Non-pigmented ciliary epithelial cell (primary cell): Measurements from ENCODE around the gene TUBGCP6.

Experiments used
- DNase-seq: peaks from one replicate; pipeline ENCODE4 v3.0.0-alpha.2; 2010; ENCODE audit warnings: low read depth

The TUBGCP6 gene

GRCh38 chr22:50180727-50181521 is 63.9 kb downstream of the TUBGCP6 start:
- DNase-seq: no peak

- no peak for DNase-seq
Observed at GRCh38 chr22:50179937-50180726, 64.7 kb downstream of the TUBGCP6 start.

- DNase-seq: no peak
Observed at GRCh38 chr22:50178871-50179869, 65.7 kb downstream of the TUBGCP6 start.

- DNase-seq: no peak
Observed at GRCh38 chr22:50178471-50178864, 66.4 kb downstream of the TUBGCP6 start.

GRCh38 chr22:50177537-50178470 is 67.0 kb downstream of the TUBGCP6 start:
- DNase-seq: no peak

GRCh38 chr22:50176850-50177536 is 67.8 kb downstream of the TUBGCP6 start:
- no peak for DNase-seq

GRCh38 chr22:50175921-50176849 is 68.6 kb downstream of the TUBGCP6 start:
- no peak for DNase-seq

GRCh38 chr22:50175191-50175461 is 69.7 kb downstream of the TUBGCP6 start:
- no peak for DNase-seq

- DNase-seq: no peak
Observed at GRCh38 chr22:50174382-50175190, 70.2 kb downstream of the TUBGCP6 start.

GRCh38 chr22:50173983-50174355 is 70.9 kb downstream of the TUBGCP6 start:
- DNase-seq: no peak

GRCh38 chr22:50173311-50173982 is 71.4 kb downstream of the TUBGCP6 start:
- no peak for DNase-seq

- no peak for DNase-seq
Observed at GRCh38 chr22:50171965-50172421, 72.8 kb downstream of the TUBGCP6 start.

GRCh38 chr22:50171319-50171964 is 73.4 kb downstream of the TUBGCP6 start:
- DNase-seq: no peak

- no peak for DNase-seq
Observed at GRCh38 chr22:50170453-50171318, 74.1 kb downstream of the TUBGCP6 start, which contains the start of gene PANX2. PANX2 (plus strand) TSS chr22:50170731; CDS start chr22:50170731, 0 bp downstream.

GRCh38 chr22:50169774-50170341 is 75.0 kb downstream of the TUBGCP6 start:
- no peak for DNase-seq

- no peak for DNase-seq
Observed at GRCh38 chr22:50169181-50169759, 75.6 kb downstream of the TUBGCP6 start.
